GM18508 (cell line): ENCODE measurements around the gene CELSR3.

Experiments used
- ATAC-seq: cut with Tn5 transposase; IDR thresholded peaks from one replicate; pipeline ENCODE4 v1.9.1; 2021; ENCODE audit warnings: moderate number of reproducible peaks; ENCODE audit not compliant: insufficient read depth, unreplicated experiment

CELSR3 gene

DNA sequence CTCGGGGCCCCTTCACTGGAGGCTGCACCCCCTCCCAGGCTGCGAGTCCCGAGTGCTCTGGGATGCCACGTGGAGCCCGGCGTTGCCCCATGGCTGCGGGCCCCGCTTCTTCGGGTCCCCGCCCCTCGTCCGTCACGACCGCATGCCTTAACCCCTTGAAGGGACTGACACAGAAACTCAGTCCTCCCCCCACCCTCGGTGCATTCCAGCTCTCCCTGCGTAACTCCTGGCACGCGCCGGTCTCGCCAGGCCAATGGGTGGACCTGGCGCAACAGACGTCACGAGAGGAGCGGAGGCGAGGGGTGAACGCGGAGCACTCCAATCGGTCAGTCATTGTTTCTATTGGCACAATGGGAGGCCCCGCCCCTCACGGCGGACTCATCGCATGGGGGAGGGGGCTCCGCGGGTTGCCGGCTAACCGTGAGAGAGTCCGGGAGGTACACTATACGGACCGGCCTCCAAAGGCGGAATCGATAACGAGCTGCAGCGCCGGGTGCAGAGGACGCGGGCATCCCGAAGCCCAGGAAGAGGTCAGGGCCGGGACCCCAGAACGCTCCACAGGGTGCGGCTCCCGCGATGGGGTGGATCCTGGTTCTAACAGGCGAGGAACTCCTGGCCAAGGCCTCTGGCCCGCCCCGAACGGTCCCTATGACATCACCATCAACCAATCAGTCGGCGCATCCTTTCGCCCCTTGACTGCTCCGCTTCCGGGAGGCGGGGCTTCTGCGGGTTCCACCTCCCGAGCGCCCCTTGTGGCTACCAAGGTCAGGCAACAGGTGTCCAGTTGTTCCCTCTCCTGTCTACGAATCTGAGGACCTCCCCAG lies 1.0 kb upstream of the CELSR3 start:
- peak; percentile 49 for ATAC-seq

DNA sequence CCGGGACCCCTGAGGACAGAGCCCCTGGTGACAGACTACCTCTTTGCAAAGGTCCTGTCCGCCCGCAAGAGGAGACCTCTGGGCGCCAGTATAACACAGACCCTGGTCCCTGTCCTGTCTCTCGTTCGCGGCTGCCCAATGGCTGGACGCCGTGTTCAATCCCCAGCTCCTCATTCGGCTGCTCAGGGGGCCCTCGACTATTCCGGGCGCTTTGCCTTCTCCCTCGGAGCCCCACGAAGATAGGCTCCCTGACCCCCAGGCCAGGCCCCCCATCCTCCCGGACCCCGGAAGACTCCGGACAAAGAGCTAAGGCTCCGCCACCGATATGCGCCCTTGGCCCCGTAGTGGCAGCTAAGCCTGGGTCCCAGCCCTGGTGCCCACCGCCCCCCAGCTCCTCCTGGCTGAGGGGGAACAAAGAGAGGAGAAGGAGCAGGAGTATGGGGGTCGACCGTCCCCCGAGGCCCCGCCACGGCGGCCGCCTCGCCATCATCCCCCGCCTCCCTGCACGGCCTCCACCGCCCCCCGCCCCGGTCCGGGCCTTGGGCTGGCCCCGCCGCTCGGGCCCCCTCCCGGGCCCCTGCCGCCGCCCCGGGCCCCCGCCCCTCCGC lies 437 bp downstream of the CELSR3 start:
- no peak for ATAC-seq

GRCh38 chr3:48661501-48662144 lies 1.1 kb downstream of the CELSR3 start:
- no peak for ATAC-seq

- ATAC-seq, result no peak
Observed at GRCh38 chr3:48660800-48661400, 1.8 kb downstream of the CELSR3 start.

DNA sequence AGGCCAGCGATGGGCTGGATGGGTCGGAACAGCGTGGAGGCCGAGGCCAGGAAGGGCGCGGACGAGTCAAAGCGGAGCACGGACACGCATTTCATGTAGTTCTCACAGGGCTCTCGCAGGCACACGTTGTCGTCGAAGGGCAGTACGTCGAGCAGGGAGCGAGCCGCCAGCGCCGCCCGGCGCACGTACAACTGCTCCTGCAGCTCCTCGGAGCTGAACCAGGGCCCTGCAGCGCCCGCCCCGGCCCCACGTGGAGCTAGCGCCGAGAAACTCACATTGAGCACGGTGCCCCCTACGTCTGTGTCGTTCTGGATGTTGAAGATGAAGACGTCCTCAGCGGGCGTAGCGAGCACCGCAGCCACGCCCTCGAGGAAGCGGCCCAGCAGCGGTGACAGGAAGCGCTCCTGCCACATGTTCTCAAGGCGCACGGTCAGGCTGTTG lies 5.8 kb downstream of the CELSR3 start:
- no peak for ATAC-seq

GRCh38 chr3:48656061-48656840 lies 6.4 kb downstream of the CELSR3 start:
- no peak for ATAC-seq

DNA sequence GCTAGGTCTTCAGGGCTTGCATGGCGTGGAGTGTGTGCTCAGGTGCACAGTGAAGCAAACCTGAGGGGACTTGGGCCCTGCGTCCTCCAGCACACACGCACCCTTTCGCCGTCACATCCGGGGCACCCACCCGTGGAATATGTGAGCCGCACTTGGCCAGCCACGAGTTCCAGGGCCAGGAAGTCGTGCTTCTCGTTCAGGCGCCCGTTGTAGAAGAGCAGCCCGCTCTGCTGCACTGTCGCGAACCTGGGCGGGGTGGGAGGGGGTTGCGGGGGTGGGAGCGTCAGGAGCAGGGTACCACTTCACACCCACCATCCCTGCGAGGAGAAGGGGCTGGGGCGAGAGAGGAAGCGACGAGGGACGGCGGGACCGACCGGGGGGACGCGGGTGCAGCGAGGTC lies 7.1 kb downstream of the CELSR3 start:
- no peak for ATAC-seq

GRCh38 chr3:48655063-48655462 lies 7.6 kb downstream of the CELSR3 start:
- no peak for ATAC-seq

GRCh38 chr3:48652923-48653715 lies 9.6 kb downstream of the CELSR3 start:
- no peak for ATAC-seq

DNA sequence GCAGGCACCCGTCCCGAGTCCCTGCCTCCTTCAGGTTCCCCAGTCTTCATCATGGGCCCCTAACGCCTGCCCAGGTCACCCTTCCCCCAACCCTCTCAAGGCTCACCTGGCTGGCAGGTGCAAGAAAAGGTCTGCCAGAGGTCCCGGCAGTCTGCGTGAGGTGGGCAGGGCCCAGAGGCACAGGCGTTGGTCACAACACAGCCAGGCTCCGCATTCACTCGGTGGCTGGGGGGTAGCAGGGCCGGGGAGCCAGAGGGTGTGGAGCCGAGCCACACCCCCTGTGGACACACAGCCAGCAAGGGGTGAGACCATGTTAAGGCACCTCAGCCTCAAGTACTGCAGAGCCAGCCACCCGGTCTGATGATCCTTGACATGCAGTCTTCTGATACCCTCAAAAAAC lies 10.9 kb downstream of the CELSR3 start:
- ATAC-seq, result no peak

DNA sequence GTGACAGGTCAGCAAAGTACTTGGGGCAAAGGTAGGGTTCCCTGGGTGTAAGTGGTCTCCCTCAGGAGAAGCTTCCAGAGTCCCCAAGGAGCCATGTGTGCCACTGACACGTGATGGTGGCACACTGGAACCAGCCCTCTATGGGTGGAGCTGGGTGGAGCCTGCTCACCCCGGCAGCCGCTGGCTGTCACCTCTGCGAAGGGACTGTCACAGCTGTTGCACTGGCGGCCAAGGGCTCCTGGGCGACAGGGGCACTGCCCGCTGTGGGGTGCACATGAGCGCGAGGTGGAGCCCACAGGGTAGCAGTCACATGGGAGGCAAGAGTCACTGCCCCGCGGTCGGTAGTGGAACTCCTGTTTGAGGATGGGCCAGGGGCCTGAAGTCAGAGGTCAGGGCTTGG lies 12.0 kb downstream of the CELSR3 start:
- ATAC-seq, result no peak

- ATAC-seq, result no peak
Observed at GRCh38 chr3:48648188-48648850, 14.4 kb downstream of the CELSR3 start.

DNA sequence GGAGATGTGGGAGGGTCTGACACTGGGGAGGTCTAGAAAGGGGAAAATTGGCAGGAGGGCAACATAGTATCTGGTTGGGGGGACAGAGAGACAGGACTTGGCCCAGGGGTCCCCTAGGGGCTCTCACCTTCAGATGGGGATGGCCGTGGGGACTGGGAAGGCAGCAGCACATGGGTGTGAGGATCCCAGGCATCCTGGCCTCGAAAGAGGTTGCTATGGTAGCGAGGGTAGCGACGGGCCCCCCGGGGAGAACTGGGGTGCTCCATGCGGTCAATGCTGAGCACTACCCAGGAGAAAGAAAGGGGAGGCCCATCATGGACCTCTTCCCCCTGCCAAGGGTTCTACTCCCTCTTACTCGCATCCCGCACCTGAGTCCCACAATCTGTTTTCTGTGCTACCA lies 15.0 kb downstream of the CELSR3 start:
- no peak for ATAC-seq

DNA sequence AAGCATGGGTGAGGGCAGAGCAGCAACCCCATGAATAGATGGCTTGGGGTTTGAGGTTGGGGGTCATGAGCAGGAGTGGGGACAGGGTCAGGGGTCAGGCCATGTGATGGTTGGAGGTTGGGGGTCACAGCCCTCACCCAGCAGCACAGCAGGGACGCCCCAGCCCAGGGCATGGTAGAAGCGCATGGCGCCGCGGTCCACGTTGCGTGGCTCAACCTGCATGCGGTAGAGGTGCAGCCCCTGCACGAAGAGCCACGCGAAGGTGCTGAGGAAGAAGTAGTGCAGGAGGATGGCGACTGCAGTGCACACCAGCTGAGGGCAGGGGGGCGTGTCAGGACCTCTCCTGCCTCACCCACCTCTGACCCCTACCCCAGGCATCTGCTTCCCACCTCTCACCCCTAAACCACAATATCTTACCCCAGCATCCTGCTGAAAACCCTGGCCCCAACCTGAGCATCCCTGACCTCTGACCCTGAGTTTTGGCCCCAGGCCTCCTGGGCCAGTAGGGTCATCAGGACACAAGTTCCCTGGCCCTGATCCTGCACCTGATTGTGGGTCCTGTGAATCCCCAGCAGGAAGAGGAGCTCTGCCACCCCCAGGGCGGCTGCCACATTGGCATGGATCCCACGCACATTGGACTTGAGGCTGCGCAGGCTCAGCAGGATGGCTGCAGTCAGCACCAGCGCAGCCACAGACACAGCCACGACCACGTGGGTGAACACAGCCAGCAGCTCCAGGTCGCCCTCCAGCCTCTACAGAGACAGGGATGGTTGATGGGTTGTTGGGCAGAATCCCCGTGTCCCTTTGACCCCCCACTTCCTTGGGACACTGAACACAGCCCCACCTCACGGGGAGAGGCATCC lies 17.6 kb downstream of the CELSR3 start:
- ATAC-seq, result no peak

GRCh38 chr3:48642605-48643004 lies 20.1 kb downstream of the CELSR3 start:
- no peak for ATAC-seq

DNA sequence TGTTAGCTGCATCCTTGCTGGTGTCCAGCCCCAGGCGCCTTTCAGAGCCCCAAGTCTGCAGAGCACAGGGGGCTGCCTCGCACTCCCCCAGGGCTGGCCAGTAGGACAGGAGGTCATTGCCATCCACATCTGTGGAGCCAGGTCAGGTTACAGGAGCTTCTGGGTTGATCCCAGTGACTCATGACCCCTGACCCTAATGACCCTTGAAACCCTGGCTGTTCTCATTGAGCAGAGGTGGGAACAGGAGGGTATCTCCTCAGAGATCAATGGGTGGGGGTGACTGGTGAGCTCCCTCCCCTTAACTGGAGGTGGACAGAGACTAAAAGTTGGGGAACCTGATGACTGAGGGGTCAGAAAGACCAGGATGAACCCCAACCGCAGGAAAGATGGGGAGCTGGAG lies 21.3 kb downstream of the CELSR3 start:
- no peak for ATAC-seq

GRCh38 chr3:48639944-48640606 lies 22.6 kb downstream of the CELSR3 start:
- no peak for ATAC-seq

DNA sequence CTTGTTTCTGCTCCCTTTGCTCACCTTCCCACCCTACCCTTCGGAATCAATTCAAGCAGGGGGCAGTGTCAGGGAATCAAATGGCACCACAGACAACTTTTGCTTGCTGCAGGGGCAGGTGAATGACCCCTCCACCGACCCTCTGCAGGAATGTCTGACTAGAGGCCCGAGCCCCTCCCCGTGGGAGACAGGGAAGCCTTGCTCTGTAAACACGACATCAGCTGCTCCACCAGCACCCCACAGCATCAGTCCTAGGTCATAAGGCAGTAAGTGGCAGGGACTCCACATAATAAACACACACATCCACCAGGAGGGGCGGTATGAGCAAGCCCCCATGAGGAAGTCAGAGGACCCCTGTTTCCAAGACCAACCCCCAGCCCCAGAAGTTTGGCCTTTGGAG lies 25.4 kb downstream of the CELSR3 start:
- ATAC-seq, result no peak
